GM11168 (cell line): ENCODE data around the gene TINCR.

Experiments
- in situ Hi-C: fragments of 300-500 bp; cut with MboI; formaldehyde crosslinking; loops from one replicate; pipeline ENCODE4 v1.12.0; 2022; ENCODE audit warnings: low sequenced_read_pairs; ENCODE audit not compliant: unreplicated experiment

TINCR gene

DNA sequence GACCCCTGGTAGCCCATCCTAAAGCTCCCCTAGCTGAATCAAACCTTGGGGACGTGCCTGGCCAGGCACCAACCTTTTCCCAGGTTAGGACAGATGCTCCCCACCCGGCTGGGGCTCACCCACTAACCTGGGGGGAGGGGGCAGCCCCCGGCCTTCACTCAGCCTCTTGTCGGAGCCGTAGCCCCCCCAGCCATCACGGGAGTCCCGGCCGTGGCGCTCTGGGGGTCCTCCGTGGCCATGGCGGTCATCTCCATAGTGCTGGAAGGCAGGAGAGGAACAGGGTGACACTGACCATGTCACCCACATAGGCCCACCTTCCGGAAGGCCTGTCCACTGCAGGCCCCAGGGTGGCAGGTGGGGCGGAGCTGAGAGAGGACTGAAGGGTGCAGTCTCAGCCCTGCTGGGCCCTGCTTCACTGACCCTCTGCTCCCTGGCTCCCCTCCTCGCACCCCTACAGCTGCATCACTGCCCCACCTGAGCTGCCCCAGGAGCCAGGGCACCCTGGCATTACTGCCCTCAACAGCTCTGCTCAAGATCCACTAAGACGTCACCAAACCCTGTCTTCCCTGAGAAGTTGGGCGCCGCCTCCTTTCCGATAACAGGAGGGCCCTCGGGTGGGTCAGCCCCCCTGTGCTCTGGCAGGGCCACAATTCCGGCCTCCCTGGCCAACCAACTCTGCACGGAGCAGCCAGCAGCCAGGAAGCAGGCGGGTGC lies 22.6 kb upstream of the TINCR start:
- in situ Hi-C loops = no loop called here

DNA sequence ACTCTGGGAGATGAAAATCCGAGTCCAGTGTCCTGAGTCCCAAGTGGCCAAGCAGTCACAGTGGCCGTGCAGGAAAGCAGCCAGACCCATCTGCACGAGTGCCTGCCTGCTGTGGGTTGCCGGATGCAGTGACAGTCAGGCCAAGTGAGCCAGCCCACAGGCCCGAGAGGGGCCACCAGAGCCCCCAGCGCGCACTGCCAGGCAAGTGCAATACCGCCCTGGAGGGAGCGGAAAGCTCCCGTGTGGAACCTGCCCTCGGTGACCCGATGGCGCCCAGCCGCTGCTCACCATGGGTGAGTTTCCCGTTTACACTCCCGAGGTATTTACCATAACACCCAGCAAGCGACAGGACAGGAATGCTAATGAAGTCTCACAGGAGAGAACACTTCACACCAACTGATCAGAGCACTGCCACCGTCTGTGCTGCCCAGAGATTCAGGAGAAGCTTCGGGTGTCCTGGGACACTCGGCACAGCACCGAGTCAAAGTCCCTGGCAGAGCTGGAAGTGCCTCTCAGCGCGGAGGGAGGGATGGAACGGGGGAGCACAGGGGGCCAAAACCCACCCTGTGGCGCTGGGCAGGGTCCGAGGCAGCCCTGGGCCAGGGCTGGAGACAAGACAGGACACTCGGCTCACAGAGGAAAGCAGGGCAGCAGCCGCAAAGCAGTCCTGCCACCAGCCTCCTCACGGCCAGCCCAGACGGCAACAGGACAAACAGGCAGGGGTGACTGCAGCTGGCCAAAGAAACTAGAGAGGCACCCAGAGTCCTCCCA lies 21.3 kb upstream of the TINCR start:
- in situ Hi-C loops = no loop called here

DNA sequence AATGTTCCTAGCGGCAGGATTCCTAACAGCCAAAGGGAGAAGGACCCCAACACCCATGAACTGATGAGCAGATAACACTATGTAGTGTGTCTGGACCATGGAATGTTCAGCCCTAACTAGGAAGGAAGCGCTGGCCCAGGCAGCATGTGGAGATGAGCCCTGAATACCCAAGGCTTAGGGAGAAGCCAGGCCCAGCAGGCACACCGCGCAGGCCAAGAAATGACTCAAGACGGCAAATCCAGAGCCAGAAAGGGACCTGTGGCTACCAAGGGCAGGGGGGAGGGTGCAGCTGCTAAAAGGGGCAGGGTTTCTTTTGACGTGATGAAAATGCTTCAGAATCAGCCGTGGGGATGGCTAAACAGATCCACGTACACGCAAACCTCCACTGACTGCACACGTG lies 20.7 kb upstream of the TINCR start:
- in situ Hi-C loops = no loop called here

DNA sequence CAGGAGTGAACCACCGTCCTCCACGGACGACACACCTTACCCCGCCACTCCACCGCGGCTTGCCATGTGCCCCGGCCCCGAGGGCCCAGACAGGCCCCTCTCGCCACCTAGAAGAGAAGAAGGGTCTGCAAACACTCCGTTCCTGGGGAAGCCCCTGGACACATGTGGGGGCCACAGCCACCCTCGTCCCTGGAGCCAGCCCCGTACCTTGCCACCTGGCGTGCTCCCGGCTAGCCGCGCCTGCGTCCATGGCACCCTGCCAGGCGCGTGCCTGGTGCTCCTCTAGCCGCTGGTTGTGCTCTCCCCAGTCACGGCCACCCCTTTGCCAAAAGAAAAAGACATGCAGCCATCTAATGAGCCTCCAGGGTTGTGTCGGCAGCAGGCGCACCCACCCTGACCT lies 19.9 kb upstream of the TINCR start:
- in situ Hi-C loops = no loop called here

DNA sequence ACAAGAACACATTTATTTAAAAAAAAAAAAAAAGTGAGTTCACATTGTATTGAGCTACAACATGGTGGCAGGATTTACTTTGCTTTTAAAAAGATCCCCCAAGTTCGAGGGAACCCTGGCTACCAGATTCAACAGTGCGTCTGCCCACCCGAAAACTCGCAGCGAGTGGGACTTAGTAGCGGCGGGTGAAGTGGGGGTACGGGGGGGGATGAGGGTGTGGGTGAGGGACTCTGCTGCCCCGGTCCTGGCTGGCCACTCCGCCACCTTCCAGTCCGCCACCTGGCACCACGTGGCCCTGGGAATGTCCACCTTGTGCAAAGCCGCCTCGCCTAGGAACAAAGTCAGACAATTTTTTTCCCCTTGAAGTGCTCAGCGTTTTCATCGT lies 19.3 kb upstream of the TINCR start:
- in situ Hi-C loops = no loop called here

DNA sequence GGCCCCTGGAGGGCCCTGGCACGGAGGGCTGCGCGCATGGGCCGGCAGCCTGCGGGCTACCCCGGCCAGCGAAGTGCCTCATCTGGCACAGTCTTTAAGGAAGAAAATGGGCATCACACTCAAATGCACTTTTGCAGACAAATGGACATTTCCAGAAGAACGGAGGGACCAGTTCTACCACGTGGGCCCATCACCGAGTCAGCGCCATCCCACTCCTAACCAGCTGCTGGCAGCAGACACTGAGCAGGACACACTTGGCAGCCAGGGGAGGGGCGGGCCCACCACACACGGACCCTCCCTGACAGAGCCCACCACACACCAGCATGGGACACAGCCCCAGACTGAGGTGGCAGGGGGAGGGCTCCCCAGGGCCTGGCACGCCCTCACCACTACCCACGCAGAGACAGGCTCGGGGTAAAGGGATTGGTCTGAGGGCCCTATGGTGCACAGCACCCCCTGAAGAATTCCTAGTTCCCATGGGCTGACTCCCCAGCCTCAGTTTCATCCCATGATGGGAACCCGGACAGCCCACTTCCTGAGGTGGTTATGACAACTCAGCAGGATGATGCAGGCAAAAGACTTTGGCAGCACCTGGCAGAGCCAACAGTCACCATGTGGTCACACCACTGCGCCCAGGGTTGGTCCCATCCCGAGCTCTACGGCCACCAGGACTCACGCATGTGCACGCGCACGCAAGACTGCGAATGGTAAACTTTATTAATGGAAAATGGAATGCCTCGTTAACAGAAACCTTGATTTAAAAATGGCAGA lies 18.7 kb upstream of the TINCR start:
- in situ Hi-C loops = no loop called here

DNA sequence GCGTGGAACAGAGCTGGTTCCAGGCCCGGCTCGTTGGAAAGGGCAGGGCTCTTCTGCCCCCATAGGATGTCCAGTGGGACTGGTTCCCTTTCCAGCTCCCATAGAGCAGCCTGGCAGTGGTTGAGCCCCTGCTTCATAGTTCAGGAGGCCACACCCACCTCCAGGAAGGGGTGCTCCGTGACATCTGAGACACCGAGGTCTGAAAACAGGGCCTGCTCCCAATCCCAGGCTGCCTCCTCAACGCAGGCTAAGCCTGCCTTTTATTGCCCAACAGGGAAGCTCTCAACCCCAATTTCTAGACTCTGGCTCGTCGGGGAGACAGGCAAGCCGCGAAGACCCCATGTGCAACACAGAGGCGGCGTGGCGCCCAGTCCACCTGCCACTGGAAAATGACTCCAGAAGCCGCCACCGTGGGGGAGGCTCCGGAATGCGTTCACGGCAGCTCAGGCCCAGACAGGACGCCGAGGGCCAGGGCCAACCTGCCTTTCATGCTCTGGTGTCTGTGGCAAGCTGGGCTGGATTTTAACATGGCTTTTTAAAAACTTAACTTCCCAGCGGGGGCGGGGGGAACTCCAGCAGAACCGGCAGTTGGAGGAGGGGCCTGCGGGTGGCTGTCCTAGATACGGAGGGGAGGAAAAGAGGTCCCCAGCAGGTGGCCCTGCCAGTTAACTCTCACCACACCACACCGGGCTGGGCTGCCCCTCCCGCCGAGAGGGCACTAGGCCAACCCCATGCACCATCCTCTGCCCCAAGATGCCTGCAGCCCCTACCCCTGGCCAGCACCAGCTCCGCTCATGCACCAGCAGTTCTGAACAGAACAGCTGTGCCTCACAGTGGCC lies 17.9 kb upstream of the TINCR start:
- in situ Hi-C loops = no loop called here

DNA sequence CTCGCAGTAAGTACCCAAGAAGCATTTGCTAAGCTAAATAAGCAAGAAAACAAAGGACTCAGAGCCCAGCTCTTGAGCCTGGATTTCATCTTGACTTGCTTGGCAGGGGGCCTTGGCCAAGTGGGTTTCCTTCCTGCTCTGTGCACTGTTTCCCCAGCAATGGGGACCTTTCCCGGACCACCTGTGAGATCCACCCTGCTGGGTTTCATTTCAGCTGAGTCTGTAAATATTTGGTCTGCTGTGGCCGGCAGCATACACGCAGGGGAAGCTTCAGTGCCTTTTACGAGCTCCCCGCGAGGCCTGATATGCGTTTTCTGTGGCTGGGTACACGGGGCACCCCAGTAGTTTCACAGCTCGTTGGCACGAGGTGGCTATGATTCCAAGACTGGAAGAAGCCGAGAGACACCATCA lies 12.4 kb upstream of the TINCR start:
- in situ Hi-C loops = no loop called here

DNA sequence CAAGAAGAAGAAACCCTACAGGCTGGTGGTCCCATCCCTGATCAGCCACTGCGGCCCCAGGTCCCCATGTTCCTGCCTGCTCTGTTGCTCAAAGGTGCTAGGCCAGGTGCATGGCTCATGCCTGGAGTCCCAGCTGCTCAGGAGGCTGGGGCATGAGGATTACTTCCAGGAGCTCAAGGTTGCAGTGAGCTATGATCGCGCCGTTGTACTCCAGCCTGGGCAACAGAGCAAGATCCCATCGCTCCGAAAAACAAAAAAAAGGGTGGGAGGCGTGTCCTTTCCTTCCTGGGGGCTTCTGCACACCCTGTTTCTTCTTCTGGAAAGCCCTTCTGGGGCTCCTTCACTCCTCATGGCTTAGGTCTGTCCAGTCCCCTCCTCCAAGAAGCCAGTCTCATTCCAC lies 11.9 kb upstream of the TINCR start:
- in situ Hi-C loops = no loop called here

DNA sequence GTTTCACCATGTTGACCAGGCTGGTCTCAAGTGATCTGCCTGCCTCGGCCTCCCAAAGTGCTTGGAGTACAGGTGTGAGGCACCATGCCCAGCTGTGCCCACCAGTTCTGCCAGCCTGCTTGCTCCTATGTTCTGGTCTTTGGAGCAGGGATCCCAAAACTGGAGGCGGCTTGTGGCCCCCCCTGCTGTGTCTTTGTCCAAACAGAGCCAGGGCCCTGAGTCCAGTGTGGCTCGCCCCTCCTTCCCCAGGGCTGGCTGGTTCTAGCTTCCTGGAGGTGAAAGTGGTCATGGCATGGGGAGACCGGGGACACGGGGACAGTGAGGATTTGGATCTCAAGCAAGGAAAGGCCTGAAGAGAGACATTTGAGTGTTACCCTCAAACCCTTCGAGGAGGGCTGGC lies 11.5 kb upstream of the TINCR start:
- in situ Hi-C loops = no loop called here

DNA sequence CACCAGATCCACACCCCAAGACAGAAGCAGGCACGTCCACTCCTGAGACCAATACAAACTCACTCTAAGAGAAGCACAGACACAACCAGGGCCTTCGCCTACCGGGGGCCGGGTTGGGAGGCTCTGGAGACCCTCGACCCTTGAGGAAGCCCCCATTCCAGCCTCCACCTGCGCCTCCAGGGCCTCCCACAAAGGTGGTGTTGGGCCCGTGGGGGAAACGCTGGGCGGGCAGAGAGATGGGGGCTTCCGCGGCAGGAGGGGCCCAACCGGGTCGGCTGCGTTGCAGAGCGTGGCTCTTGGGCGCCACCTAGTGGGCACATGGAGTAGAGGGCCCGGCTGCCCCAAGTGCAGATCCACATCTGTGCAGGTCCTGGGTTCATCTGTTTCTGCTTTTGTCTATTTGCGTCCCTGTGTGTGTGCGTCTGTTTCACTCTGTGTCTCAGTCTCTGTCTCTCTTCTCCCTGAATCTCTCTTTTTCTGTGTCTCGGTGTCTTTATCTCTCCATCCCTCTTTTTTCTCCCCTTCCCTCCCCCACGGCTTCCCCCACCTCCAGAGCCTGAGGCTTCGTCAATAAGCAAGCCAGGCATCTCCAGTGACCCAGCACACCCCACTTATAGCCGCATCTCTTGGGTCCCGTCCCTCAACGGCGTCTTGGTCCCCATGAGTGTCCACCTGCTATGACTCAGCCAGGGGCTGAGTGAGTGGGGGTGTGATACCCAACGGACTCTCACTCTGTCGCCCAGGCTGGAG lies 10.5 kb upstream of the TINCR start:
- in situ Hi-C loops = no loop called here

DNA sequence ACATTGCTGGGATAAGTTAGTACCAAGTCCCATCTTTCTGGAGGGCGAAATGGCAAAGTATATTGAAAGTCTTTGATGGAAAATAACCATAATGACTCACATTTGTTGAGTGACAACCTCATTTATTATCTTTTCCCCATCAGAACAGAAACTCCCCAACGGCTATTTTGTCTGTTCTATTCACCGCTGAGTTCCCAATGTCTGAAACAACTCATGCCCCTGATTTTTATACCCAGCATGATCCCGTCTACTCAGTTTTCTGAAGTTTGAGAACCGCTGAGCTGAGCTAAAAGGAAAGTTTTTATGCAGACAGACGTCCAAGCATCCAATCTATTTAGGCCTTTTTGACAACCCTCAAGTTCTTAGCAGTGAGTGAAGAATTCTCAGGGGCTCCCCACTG lies 7.8 kb upstream of the TINCR start:
- in situ Hi-C loops = no loop called here

DNA sequence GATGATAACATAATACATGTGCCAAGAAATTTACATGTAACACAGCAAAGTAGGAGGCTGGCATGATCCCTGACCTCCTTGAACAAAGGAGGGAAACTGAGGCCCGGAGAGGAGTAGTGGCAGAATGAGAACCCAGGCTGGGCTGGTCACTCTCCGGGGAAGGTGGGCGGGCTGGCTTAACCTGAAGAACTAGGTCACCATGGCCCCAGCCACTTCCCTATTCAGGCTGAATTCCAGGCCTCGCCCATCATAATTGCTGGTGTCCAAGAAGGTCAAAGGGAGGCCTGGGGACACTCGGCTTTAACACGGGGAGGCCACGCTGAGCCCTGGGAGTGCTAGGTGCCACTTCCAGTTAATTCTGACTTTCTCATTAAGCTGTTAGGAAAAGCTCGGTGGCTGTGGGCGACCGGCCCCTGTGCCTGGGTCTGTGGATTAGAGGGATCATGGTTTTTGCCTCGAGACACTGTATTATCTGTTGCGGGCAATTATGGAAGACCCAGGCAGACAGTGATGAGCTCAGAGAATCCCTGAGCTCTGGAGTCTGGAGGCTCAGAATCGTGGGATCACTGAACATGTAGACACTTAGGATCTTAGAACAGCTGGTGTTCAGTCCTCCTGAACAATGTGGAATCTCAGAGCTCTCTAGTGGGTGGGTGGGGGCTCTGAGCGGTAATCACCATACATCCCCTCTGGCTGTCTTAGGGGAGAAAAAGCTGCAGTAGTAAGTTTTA lies 5.0 kb upstream of the TINCR start:
- in situ Hi-C loops = no loop called here

DNA sequence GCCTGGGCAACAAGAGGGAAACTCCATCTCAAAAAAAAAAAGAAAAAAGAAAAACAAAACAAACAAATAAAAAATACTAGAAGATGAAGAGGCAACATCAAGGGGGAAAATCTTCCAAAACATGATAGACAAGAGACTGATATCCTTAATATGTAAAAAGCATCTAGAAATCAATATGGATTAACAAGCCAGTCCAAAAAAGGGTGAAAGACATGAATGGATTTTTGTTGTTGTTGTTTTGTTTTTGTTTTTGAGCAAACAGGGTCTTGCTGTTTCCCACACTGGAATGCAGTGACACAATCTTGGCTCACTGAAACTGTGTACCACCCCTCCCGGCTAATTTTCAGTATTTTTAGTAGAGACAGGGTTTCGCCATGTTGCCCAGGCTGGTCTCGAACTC lies 4.0 kb upstream of the TINCR start:
- in situ Hi-C loops = no loop called here

DNA sequence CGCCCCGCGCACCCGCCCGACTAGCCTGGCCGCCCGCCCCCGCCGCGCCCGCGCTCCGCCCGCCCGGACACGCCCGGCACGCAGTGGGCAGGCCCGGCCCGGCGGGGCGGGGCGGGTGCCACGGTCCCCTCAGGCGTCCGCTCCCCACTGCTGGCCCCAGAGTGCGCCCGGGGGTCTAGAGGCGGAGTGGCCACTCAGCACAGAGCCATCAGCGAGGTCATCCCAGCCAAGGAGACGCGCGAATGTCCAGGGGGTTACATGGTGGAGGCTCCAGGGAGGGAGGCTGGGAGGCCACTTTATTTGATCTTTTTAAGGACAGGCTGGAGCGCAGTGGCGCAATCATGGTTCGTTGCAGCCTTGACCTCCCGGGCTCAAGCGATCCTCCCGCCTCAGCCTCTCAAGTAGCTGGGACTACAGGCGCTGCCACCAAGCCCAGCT lies 236 bp upstream of the TINCR start:
- in situ Hi-C loops = no loop called here

DNA sequence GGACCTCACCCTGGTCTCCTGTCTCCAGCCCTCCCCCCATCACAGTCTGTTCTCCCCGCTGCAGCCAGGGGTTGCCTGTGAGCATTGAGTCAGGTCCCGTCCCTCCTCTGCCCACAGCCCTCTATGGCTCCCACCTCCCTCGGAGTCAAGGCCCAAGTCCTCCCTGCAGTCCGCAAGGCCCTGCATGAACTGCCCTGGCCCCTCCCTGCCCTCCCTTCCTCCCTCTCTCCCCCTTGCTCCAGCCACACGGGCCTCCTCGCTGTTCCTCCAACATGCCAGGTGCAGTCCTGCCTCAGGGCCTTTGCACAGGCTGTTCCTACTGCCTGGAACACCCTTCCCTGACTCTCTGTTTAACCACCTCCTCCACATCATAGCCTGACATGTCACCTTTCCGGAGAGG lies 2.8 kb downstream of the TINCR start:
- in situ Hi-C loops = no loop called here

DNA sequence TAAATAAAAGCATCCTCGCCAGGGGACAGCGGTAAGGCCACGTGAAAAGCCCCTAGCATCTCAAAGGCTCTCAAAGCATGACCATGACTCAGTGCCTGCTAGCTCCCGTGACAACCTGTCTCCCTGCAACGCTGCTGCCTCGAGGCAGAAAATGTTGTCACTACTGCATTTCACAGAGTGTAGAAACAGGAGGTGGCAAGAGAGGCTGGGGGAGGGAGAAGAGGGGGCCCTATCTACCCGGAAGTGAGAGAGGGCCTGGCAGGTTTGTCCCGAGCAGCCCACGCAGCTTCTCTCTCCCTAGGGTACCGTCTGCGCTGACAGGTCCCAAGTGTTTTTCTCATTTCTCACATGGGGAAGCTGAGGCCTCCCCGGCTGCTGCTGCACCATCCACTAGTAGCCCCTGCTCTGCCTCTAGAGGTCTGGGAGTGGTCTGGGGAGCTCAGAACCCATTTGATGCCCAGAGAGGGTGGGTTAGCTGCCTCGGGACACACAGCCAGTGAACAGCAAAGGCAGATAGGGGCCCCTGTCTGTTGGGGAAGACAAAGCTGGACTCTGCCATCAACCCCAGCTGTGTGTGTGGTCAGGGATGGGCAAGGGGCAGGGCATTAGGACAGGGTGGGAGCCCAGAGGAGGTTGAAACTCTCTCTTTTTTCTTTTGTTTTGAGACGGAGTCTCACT lies 3.7 kb downstream of the TINCR start:
- in situ Hi-C loops = no loop called here

DNA sequence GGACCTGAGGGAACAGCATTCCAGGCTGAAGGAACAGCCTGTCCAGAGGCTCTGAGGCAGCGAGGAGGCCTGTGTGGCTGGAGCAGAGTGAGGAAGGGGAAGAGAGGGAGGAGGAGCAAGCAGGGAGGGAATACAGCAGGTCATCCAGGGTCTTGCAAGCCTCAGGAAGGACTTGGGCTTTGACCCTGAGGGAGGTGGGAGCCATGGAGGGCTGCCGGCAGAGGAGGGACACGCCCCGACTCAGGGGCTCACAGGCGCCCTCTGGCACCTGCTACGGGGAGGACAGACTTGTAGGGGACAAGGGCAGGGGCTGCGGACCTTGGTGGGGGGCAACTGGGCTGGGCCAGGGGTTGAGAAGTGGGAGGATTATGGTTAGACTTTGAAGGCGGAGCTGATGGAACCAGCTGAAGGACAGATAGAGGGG lies 4.7 kb downstream of the TINCR start:
- in situ Hi-C loops = no loop called here
